HG02678 (cell line): ENCODE results near the gene CFTR.
"Not testable (repeated sequence)": the region's sequence is repeated elsewhere in the genome, so short reads cannot be mapped to it uniquely, and the experiment has no call there.

ENCODE experiments used
- ATAC-seq: cut with Tn5 transposase; IDR thresholded peaks from one replicate; pipeline ENCODE4 v1.9.1; 2021; ENCODE audit warnings: mild to moderate bottlenecking, moderate library complexity; ENCODE audit not compliant: unreplicated experiment

The CFTR gene

GRCh38 chr7:117493460-117493859 is 13.6 kb downstream of the CFTR start:
- ATAC-seq = no peak

- ATAC-seq = no peak
Observed at GRCh38 chr7:117495308-117495707, 15.5 kb downstream of the CFTR start.

GRCh38 chr7:117502331-117502730 is 22.5 kb downstream of the CFTR start:
- no peak for ATAC-seq

GRCh38 chr7:117505238-117505637 is 25.4 kb downstream of the CFTR start:
- no peak for ATAC-seq

- ATAC-seq = no peak
Observed at GRCh38 chr7:117508676-117509075, 28.9 kb downstream of the CFTR start.

- not testable (repeated sequence) for ATAC-seq
Observed at GRCh38 chr7:117517194-117517593, 37.4 kb downstream of the CFTR start.

- no peak for ATAC-seq
Observed at GRCh38 chr7:117530390-117530789, 50.6 kb downstream of the CFTR start.

GRCh38 chr7:117531595-117532244 is 51.9 kb downstream of the CFTR start:
- ATAC-seq = no peak

- ATAC-seq = no peak
Observed at GRCh38 chr7:117538053-117538452, 58.2 kb downstream of the CFTR start.

- no peak for ATAC-seq
Observed at GRCh38 chr7:117544061-117544460, 64.2 kb downstream of the CFTR start.

- ATAC-seq = no peak
Observed at GRCh38 chr7:117548035-117548434, 68.2 kb downstream of the CFTR start.

GRCh38 chr7:117550625-117551024 is 70.8 kb downstream of the CFTR start:
- ATAC-seq = no peak

- ATAC-seq = no peak
Observed at GRCh38 chr7:117552660-117553059, 72.8 kb downstream of the CFTR start.

GRCh38 chr7:117555260-117555659 is 75.4 kb downstream of the CFTR start:
- ATAC-seq = no peak

GRCh38 chr7:117559391-117559790 is 79.6 kb downstream of the CFTR start:
- no peak for ATAC-seq

- ATAC-seq = no peak
Observed at GRCh38 chr7:117560030-117560429, 80.2 kb downstream of the CFTR start.

- no peak for ATAC-seq
Observed at GRCh38 chr7:117562759-117563158, 82.9 kb downstream of the CFTR start.

- no peak for ATAC-seq
Observed at GRCh38 chr7:117564080-117564479, 84.3 kb downstream of the CFTR start.

GRCh38 chr7:117564627-117565026 is 84.8 kb downstream of the CFTR start:
- ATAC-seq = no peak

GRCh38 chr7:117565226-117565625 is 85.4 kb downstream of the CFTR start:
- no peak for ATAC-seq

GRCh38 chr7:117567781-117568180 is 88.0 kb downstream of the CFTR start:
- no peak for ATAC-seq

GRCh38 chr7:117572856-117573620 is 93.2 kb downstream of the CFTR start:
- no peak for ATAC-seq

- ATAC-seq = no peak
Observed at GRCh38 chr7:117581424-117581823, 101.6 kb downstream of the CFTR start.
